GM19395 (cell line): ENCODE results near the gene GALNT7.

Source experiments
- ATAC-seq: cut with Tn5 transposase; IDR thresholded peaks from one replicate; pipeline ENCODE4 v1.9.1; 2021; ENCODE audit warnings: mild to moderate bottlenecking, moderate library complexity; ENCODE audit not compliant: unreplicated experiment

The GALNT7 gene

GRCh38 chr4:173288296-173288695 lies 119.7 kb downstream of the GALNT7 start:
- ATAC-seq = peak; percentile 67

GRCh38 chr4:173288698-173289352 lies 120.2 kb downstream of the GALNT7 start:
- ATAC-seq = peak; percentile 71

GRCh38 chr4:173289353-173289727 lies 120.7 kb downstream of the GALNT7 start:
- peak; percentile 16 for ATAC-seq

- no peak for ATAC-seq
These were observed 123.3 kb downstream of the GALNT7 start for GRCh38 chr4:173291899-173292298.

- no peak for ATAC-seq
These were observed 125.1 kb downstream of the GALNT7 start for GRCh38 chr4:173293663-173294062.

GRCh38 chr4:173294444-173294843 lies 125.8 kb downstream of the GALNT7 start:
- no peak for ATAC-seq

- peak; percentile 69 for ATAC-seq
These were observed 133.0 kb downstream of the GALNT7 start for GRCh38 chr4:173301518-173302201.

- no peak for ATAC-seq
These were observed 139.2 kb downstream of the GALNT7 start for GRCh38 chr4:173307778-173308177.

- no peak for ATAC-seq
These were observed 142.8 kb downstream of the GALNT7 start for GRCh38 chr4:173311368-173311767.

GRCh38 chr4:173314715-173315114 lies 146.1 kb downstream of the GALNT7 start:
- no peak for ATAC-seq

- ATAC-seq = no peak
These were observed 147.4 kb downstream of the GALNT7 start for GRCh38 chr4:173316060-173316459.

GRCh38 chr4:173317004-173317403 lies 148.4 kb downstream of the GALNT7 start:
- no peak for ATAC-seq

GRCh38 chr4:173318240-173318639 lies 149.6 kb downstream of the GALNT7 start:
- no peak for ATAC-seq

GRCh38 chr4:173318648-173319211 lies 150.1 kb downstream of the GALNT7 start:
- ATAC-seq = no peak

GRCh38 chr4:173319696-173320095 lies 151.1 kb downstream of the GALNT7 start:
- ATAC-seq = no peak

- ATAC-seq = no peak
These were observed 156.6 kb downstream of the GALNT7 start for GRCh38 chr4:173325007-173325736.

GRCh38 chr4:173328236-173328901 lies 159.8 kb downstream of the GALNT7 start:
- no peak for ATAC-seq

GRCh38 chr4:173330590-173330989 lies 162.0 kb downstream of the GALNT7 start:
- no peak for ATAC-seq

GRCh38 chr4:173332021-173332487 lies 163.4 kb downstream of the GALNT7 start:
- no peak for ATAC-seq

GRCh38 chr4:173332963-173333657 lies 164.5 kb downstream of the GALNT7 start:
- no peak for ATAC-seq
